Sigmoid colon (tissue), 7 donors: ENCODE measurements around the gene ISCA2. TPM values are rescaled to one million over a fixed set of nuclear protein-coding genes. Genes with fewer than 3 reads are reported as not detected.

Experiments
- DNase-seq: peaks from one replicate; pipeline ENCODE4 v3.0.0-alpha.2; 2019
- H3K27ac ChIP-seq, 4 donors: fragments of 200-600 bp; sonication (generic); one replicate each; pipeline ENCODE4 v1.5.1; 2016 to 2019; ENCODE audit warnings: mild to moderate bottlenecking in 1 of 4
- H3K27me3 ChIP-seq, 3 donors: fragments of 200-600 bp; sonication (generic); one replicate each; pipeline ENCODE4 v1.5.1; 2019; ENCODE audit warnings: mild to moderate bottlenecking in 1 of 3
- H3K36me3 ChIP-seq, 4 donors: fragments of 200-600 bp; sonication (generic); one replicate each; pipeline ENCODE4 v1.5.1; 2016 to 2019
- H3K4me1 ChIP-seq, 4 donors: fragments of 200-600 bp; sonication (generic); one replicate each; pipeline ENCODE4 v1.5.1; 2017 to 2019
- H3K4me3 ChIP-seq, 4 donors: fragments of 200-600 bp; sonication (generic); one replicate each; pipeline ENCODE4 v1.5.1; 2017 to 2019; ENCODE audit warnings: mild to moderate bottlenecking in 2 of 4, moderate library complexity in 1 of 4
- H3K9me3 ChIP-seq, 4 donors: fragments of 200-600 bp in 3 of 4; sonication (generic) in 3 of 4; one replicate each; pipeline versions ENCODE4 v1.5.1 to v1.6.1; 2013 to 2019
- CTCF ChIP-seq, 4 experiments: fragments of 450-650 bp in 3 of 4; fragments of 200-600 bp in 1 of 4; IDR thresholded peaks; one replicate each; pipeline ENCODE4 v1.5.1; 2016 to 2019; ENCODE audit warnings: antibody characterized with exemption in 4 of 4, mild to moderate bottlenecking in 3 of 4, moderate library complexity in 2 of 4
- EP300 ChIP-seq, 4 donors: sonication (generic); formaldehyde crosslinking; IDR thresholded peaks; one replicate each; pipeline ENCODE4 v1.6.1; 2017; ENCODE audit warnings: antibody characterized with exemption in 4 of 4
- POLR2A ChIP-seq, 2 donors: fragments of 450-650 bp; IDR thresholded peaks; one replicate each; pipeline ENCODE4 v1.6.1; 2016; ENCODE audit warnings: antibody characterized with exemption in 2 of 2, mild to moderate bottlenecking in 2 of 2, moderate library complexity in 2 of 2
- POLR2AphosphoS5 ChIP-seq, 4 donors: sonication (generic); formaldehyde crosslinking; IDR thresholded peaks; one replicate each; pipeline ENCODE4 v1.6.1; 2017; ENCODE audit warnings: antibody characterized with exemption in 4 of 4
- WGBS, 2 donors: extraction: QIAGEN DNeasy Blood & Tissue Kit; methylation state at CpG; one replicate each; pipeline ENCODE4 v1.1.7; 2013; 5-methylcytosine and 5-hydroxymethylcytosine counted together
- intact Hi-C: fragments of 100-400 bp; cut with DNase I; formaldehyde crosslinking; loops from one replicate; pipeline ENCODE4 v1.15.1; 2023
- polyA plus RNA-seq, 3 donors: library from polyadenylated mRNA; stranded (reverse); fragments of 200-250 nt; gene quantifications; one replicate each; pipeline ENCODE4 v1.2.3, GENCODE V29; 2013
- total RNA-seq, 4 donors: library from RNA; depleted of rRNA; stranded (reverse); fragments of >200 nt; gene quantifications; one replicate each; pipeline ENCODE4 v1.1.0, GENCODE V29; 2016
- donor health status: healthy with polysubstance abuse.
- donor health status: Bipolar disorder and iron deficiency.
- donor health status: healthy.

ISCA2 gene
- total and polyA plus RNA-seq, 7 donors: 8.6 to 59.0 (median 15.7) TPM

- Histone ChIP-seq H3K27ac (no peak overlapping the region), H3K9me3 (no peaks in the 10 kb centered on the region), H3K27me3 (no peaks in the 10 kb centered on the region), H3K36me3 (peaks cover 0 to 13% (median 0%) of the 10 kb centered on the region in 4 donors), H3K4me3 (no peak overlapping the region), H3K4me1 (peaks cover 0 to 28% (median 20%) of the 10 kb centered on the region in 4 donors)
- TF ChIP-seq CTCF (IDR thresholded peaks at IDR 0.05) (no peak), POLR2AphosphoS5 (IDR thresholded peaks at IDR 0.05) (no peak), EP300 (IDR thresholded peaks at IDR 0.05) (no peak), POLR2A (IDR thresholded peaks at IDR 0.05) (no peak)
- 55 to 68% methylated on average over 2 of the region's 2 CpGs for WGBS, 2 donors
- intact Hi-C loops: loop anchor here (10.0 kb wide), 1 partner anchor 411 kb away; the partner anchor contains the start of genes ALDH6A1 and LIN52
- no peak for DNase-seq
These were observed 1.8 kb downstream of the ISCA2 start for GRCh38 chr14:74495356-74495755.

GRCh38 chr14:74500417-74501134 is 7.0 kb downstream of the ISCA2 start:
- Histone ChIP-seq H3K9me3 (no peaks in the 10 kb centered on the region), H3K36me3 (peaks cover 0 to 7% (median 0%) of the 10 kb centered on the region in 4 donors), H3K27ac (no peak overlapping the region), H3K4me1 (peaks cover 0 to 4% (median 0%) of the 10 kb centered on the region in 4 donors), H3K4me3 (no peak overlapping the region), H3K27me3 (no peaks in the 10 kb centered on the region)
- peak; percentile 56 for DNase-seq
- WGBS, 2 donors: 88 to 92% methylated on average over 10 of the region's 10 CpGs
- no peak for TF ChIP-seq POLR2AphosphoS5 (IDR thresholded peaks at IDR 0.05)
- intact Hi-C loops: loop anchor here (1.0 to 5.0 kb wide), 2 partner anchors 67 to 112 kb away; partner anchors contain the start of gene LTBP2

GRCh38 chr14:74501135-74501614 is 7.6 kb downstream of the ISCA2 start:
- H3K9me3 ChIP-seq: no peaks in the 10 kb centered on the region
- peaks cover 0 to 4% (median 0%) of the 10 kb centered on the region in 4 donors for H3K4me1 ChIP-seq
- DNase-seq: peak; percentile 92
- peak overlapping the region in 1 of 4 donors; percentile 5 for H3K27ac ChIP-seq
- no peak overlapping the region for H3K4me3 ChIP-seq
- peak; percentile 20 to 61 (median 46) for TF ChIP-seq CTCF (IDR thresholded peaks at IDR 0.05)
- no peak for TF ChIP-seq EP300 (IDR thresholded peaks at IDR 0.05)
- TF ChIP-seq POLR2A (IDR thresholded peaks at IDR 0.05): no peak
- peak in 2 of 4 donors; percentile 37 to 45 for TF ChIP-seq POLR2AphosphoS5 (IDR thresholded peaks at IDR 0.05)
- intact Hi-C loops: loop anchor here (1.0 to 5.0 kb wide), 2 partner anchors 66 to 111 kb away; partner anchors contain the start of gene LTBP2
- WGBS, 2 donors: 68 to 81% methylated on average over 16 of the region's 16 CpGs
- H3K36me3 ChIP-seq: peaks cover 0 to 4% (median 0%) of the 10 kb centered on the region in 4 donors
- H3K27me3 ChIP-seq: no peaks in the 10 kb centered on the region

- 70 to 71% methylated on average over 5 of the region's 5 CpGs for WGBS, 2 donors
- H3K27ac ChIP-seq: peak overlapping the region in 1 of 4 donors; percentile 5
- H3K4me1 ChIP-seq: peaks cover 0 to 4% (median 0%) of the 10 kb centered on the region in 4 donors
- no peak overlapping the region for H3K4me3 ChIP-seq
- intact Hi-C loops: loop anchor here (1.0 to 5.0 kb wide), 2 partner anchors 66 to 111 kb away; partner anchors contain the start of gene LTBP2
- H3K36me3 ChIP-seq: no peaks in the 10 kb centered on the region
- H3K27me3 ChIP-seq: no peaks in the 10 kb centered on the region
- H3K9me3 ChIP-seq: no peaks in the 10 kb centered on the region
- no peak for DNase-seq
- no peak for TF ChIP-seq EP300 (IDR thresholded peaks at IDR 0.05)
- TF ChIP-seq POLR2AphosphoS5 (IDR thresholded peaks at IDR 0.05): no peak
- TF ChIP-seq CTCF (IDR thresholded peaks at IDR 0.05): no peak
- TF ChIP-seq POLR2A (IDR thresholded peaks at IDR 0.05): no peak
These were observed 8.1 kb downstream of the ISCA2 start for GRCh38 chr14:74501691-74502090.
